Dendritic cell treated with granulocyte-macrophage colony-stimulating factor and Interleukin-4, amounts not matched to agents 40 ng/mL and 50 ng/mL, for 4 days (primary cell): Measurements from ENCODE around the gene TTC7B.

Experiments
- H3K27ac Mint-ChIP-seq: one replicate; pipeline ENCODE4 v1.8.0; 2022; ENCODE audit warnings: mild to moderate bottlenecking, mixed read lengths
- H3K27me3 Mint-ChIP-seq: one replicate; pipeline ENCODE4 v1.8.0; 2022; ENCODE audit warnings: mild to moderate bottlenecking, mixed read lengths
- H3K36me3 Mint-ChIP-seq: one replicate; pipeline ENCODE4 v1.8.0; 2022; ENCODE audit warnings: low read depth, mixed read lengths
- H3K4me1 Mint-ChIP-seq: one replicate; pipeline ENCODE4 v1.8.0; 2022; ENCODE audit warnings: low read depth, mixed read lengths
- H3K4me3 Mint-ChIP-seq: one replicate; pipeline ENCODE4 v1.8.0; 2022; ENCODE audit warnings: mild to moderate bottlenecking, moderate library complexity, mixed read lengths
- H3K9me3 Mint-ChIP-seq: one replicate; pipeline ENCODE4 v1.8.0; 2022; ENCODE audit warnings: mixed read lengths
- intact Hi-C: fragments of 100-400 bp; cut with micrococcal nuclease; formaldehyde crosslinking; loops from one replicate; pipeline ENCODE4 v1.15.0; 2022

Gene TTC7B

DNA sequence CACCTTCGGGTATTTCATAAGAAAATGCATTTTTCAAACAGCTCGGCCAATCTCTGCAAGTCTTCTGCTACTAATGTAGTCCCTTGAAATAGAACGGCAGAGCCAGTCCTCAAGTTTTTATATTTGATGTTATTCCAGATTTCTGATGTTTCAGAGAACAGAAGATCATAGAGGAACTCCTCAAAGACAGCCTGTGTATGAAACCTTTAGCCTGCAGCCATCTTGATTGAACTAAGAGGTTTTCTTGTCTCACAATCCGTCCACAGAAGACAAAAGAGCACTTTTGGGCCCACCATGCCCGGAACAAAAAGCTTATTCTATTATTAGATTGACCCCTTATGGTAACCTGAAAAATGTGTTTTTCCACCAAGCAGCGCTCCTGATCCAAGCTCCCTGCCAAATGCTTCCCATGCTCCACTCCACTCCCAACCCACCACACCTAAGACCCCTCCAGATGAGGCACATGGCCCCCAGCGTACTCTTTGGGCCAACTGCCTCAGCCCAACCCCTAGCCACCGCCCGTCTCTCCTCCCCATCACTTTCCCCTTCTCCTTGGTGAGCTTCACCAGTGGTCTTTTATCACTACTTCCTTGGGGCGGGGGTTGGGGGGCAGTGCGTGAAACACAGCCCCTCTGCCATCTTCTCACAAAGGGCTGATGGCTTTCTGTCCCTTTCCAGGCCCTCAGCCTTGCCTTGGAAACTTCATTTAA, 243.6 kb downstream of the TTC7B start:
- Mint-ChIP-seq H3K36me3 (peaks cover 21% of the 10 kb centered on the region), H3K4me3 (no peak overlapping the region), H3K27ac (no peak overlapping the region), H3K4me1 (peaks cover 5% of the 10 kb centered on the region), H3K9me3 (no peaks in the 10 kb centered on the region), H3K27me3 (no peaks in the 10 kb centered on the region)
- intact Hi-C loops = no loop called here

DNA sequence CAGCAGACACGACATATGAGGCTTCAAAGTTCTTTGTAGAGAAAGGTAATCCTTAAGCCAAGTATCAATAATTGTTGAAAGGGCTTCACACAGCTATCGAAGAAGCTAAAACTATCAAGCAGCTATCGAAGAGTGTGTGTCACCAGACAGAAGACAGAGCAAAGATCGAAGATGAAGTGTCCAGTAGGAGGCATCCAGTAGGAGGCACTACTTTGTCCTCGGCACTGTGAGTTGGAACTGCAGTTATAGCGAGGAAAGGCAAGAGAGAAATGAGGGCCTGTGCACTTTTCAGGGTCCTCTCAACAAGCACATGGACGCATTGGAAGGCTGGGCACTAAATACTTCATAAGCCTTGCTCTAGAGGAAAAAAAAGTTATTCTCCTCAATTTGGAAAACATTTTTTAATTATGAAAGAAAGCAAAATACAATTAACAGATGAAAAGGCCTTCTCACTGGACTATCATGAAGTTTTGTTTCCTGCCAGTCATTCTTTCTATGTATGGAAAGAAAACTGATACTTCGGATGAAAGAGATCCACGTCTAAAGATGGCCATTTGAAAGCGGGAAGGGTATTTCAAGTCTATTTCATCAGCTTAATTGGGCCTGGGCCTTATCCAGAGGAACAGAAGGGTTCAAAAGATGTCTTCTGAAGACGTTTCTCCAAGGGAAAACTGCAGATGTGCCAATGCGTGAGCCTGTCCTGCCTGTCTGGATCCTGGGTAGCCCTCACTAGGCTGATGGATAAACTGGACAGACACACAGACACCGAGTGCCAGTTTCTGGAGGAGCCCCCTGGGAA, 244.9 kb downstream of the TTC7B start:
- Mint-ChIP-seq H3K27me3 (no peaks in the 10 kb centered on the region), H3K4me3 (no peak overlapping the region), H3K27ac (no peak overlapping the region), H3K9me3 (no peaks in the 10 kb centered on the region), H3K36me3 (peaks cover 29% of the 10 kb centered on the region), H3K4me1 (peaks cover 5% of the 10 kb centered on the region)
- intact Hi-C loops = no loop called here

DNA sequence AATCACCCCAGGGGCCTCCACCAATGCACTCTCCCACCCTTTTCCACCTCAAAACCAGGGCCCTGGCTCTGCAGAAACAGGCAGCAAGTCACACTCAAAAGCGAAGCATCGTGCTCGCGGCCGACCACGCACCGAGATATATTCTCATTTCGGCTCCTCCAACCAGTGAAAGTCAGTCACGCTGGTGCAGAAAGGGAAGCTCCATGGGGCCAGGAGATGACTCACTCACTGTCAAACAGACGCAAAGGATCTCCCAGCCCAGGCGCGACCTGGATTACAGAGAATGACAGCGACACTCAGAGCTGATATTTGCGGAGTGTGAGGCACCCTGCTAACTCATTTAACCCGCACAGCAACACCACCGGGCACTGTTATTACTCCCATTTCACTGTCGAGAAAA, 245.8 kb downstream of the TTC7B start:
- Mint-ChIP-seq H3K36me3 (peaks cover 30% of the 10 kb centered on the region), H3K27me3 (no peaks in the 10 kb centered on the region), H3K27ac (no peak overlapping the region), H3K4me3 (no peak overlapping the region), H3K9me3 (no peaks in the 10 kb centered on the region), H3K4me1 (peaks cover 5% of the 10 kb centered on the region)
- intact Hi-C loops = no loop called here

DNA sequence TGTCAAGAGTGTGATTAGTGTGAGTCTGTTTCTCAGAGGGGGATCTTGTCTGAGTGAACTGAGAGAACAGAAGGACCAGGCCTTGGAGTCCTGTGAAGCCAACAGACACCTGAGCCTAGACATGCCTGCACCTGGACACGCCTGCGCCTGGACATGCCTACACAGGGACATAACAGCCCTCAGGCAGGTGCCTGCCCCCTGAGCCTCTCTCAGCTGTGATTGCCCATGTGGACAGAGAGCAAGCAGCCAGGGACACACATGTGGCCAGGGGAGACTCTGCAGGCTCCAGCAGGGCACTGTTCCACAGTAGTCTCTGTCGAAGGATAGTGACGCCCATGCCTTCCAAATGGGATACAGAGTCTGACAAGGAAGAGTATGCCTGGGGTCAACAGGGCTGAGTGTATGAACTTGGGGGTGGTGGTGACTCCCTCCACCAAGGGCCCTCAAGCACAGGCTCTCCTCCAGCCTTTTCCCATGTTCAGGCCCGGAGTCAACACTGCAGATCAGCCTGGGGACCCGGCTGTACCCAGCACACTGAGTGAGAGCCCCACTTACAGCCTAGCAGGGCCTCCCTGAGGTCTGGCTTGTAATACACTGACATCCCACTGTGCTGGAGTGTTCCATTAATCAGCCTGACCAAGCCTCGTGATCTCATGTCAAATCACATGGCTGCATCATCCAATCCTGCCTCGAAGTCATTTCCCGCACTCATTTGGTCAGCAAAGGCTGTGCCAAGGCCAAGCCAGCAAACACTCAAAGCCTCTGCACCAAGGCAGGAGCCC, 246.4 kb downstream of the TTC7B start:
- H3K27me3 Mint-ChIP-seq = no peaks in the 10 kb centered on the region
- peaks cover 5% of the 10 kb centered on the region for H3K4me1 Mint-ChIP-seq
- H3K36me3 Mint-ChIP-seq = peaks cover 30% of the 10 kb centered on the region
- no peak overlapping the region for H3K27ac Mint-ChIP-seq
- H3K4me3 Mint-ChIP-seq = no peak overlapping the region
- no peaks in the 10 kb centered on the region for H3K9me3 Mint-ChIP-seq
- intact Hi-C loops = no loop called here

DNA sequence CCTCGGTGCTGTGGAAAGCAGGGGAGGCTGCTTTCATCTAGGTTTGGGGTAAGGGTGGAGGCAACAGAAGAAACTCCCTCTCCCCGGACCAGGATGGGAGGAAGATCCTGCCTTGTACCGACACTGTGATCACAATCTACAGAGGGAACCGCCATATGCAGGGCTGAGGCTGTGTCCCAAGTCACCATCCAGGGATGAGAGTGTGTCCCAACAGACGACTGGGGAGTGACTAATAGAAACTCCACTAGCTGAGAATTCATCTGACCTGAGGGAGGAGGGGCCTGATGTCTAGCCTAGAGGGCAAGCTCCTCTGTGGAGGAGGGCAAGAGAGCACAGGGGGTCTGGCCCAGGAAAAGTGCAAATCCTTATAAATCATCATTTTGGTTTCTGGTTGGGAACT, 247.0 kb downstream of the TTC7B start:
- intact Hi-C loops = no loop called here
- Mint-ChIP-seq H3K27me3 (no peaks in the 10 kb centered on the region), H3K9me3 (no peaks in the 10 kb centered on the region), H3K4me3 (no peak overlapping the region), H3K4me1 (peaks cover 5% of the 10 kb centered on the region), H3K27ac (no peak overlapping the region), H3K36me3 (peaks cover 30% of the 10 kb centered on the region)

DNA sequence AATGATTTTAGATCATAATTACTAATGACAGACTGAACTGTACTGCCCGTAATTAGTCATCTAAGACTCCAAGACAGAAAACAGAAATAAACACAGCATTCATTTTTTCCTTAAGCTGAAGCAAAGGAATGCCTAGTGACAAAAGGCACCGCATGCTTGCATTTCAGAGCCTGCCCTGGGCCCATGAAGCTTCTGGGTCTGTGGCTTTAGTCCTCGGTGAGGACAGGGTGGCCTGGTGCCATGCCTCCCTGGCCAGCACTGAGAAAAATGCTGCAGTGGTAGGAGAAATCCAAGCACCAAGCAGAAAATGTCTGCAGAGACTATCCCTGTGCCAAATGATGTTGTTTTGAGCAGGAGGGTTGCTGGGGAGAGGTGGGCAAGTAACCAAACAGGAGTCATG, 247.8 kb downstream of the TTC7B start:
- no peaks in the 10 kb centered on the region for H3K9me3 Mint-ChIP-seq
- H3K27ac Mint-ChIP-seq = no peak overlapping the region
- H3K4me3 Mint-ChIP-seq = no peak overlapping the region
- H3K4me1 Mint-ChIP-seq = peaks cover 5% of the 10 kb centered on the region
- peaks cover 30% of the 10 kb centered on the region for H3K36me3 Mint-ChIP-seq
- intact Hi-C loops = no loop called here
- H3K27me3 Mint-ChIP-seq = no peaks in the 10 kb centered on the region

DNA sequence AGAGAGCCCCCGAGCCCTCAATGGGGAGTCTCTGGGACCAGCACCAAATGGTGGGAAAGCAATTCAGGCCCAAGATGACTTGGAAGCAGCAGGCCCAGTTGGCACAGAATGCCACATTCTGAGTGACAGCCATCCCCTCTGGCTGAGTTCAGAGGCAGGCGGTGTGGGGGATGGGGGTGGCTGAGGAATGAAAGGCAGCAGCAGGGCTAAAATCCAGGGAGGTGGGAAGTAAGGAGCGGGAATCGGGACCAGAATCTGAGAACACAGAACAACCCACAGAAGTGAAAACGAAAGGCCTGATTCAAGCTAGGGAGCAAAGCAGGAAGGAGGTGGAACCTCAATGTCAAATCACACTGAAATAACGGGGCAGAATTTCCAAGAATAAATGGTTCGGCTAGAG, 248.2 kb downstream of the TTC7B start:
- intact Hi-C loops = no loop called here
- Mint-ChIP-seq H3K9me3 (no peaks in the 10 kb centered on the region), H3K27ac (no peak overlapping the region), H3K36me3 (peaks cover 28% of the 10 kb centered on the region), H3K27me3 (no peaks in the 10 kb centered on the region), H3K4me1 (peaks cover 5% of the 10 kb centered on the region), H3K4me3 (no peak overlapping the region)

DNA sequence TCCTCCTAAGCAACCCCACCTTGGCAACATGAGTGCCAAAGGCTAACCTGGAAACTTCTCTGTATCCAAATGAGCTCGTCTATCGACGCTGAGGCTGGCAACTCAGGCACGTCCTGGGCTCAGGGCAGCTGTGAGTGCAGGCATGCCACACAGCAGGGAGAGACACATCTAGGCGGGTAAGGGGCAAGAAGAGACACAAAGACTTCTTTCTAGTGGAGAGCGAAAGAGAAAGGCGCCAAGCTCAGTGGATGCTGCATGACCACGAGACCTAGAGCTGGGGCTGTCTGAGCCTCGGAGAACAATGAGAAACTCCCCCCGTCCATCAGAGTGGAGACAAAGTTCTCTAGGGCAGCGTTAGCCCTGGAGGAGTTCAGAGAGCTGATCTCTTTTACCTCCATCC, 249.0 kb downstream of the TTC7B start:
- Mint-ChIP-seq H3K4me1 (peaks cover 5% of the 10 kb centered on the region), H3K27me3 (no peaks in the 10 kb centered on the region), H3K27ac (no peak overlapping the region), H3K36me3 (peaks cover 24% of the 10 kb centered on the region), H3K4me3 (no peak overlapping the region), H3K9me3 (no peaks in the 10 kb centered on the region)
- intact Hi-C loops = no loop called here

DNA sequence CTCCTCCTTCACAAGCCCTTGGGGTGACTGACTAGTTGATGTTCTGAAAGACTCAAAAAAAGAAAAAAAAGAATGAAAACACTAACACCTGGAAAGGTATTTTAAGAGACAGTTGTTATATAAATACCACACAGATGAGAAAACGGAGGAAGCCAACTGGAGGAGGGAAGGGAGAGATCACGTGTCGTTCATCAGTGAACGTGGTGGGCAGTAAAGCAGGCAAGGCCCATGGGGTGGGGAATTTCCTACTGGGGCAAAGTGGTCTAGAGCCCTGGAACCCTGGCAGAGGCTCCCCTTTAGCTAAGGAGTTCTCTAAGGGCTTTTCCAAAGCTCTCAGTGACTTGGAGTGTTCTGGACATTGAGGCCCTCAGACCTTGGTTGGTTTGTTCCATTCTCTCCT, 249.7 kb downstream of the TTC7B start:
- H3K4me1 Mint-ChIP-seq = peaks cover 5% of the 10 kb centered on the region
- no peaks in the 10 kb centered on the region for H3K9me3 Mint-ChIP-seq
- H3K27ac Mint-ChIP-seq = no peak overlapping the region
- intact Hi-C loops = no loop called here
- H3K4me3 Mint-ChIP-seq = no peak overlapping the region
- no peaks in the 10 kb centered on the region for H3K27me3 Mint-ChIP-seq
- H3K36me3 Mint-ChIP-seq = peaks cover 24% of the 10 kb centered on the region

DNA sequence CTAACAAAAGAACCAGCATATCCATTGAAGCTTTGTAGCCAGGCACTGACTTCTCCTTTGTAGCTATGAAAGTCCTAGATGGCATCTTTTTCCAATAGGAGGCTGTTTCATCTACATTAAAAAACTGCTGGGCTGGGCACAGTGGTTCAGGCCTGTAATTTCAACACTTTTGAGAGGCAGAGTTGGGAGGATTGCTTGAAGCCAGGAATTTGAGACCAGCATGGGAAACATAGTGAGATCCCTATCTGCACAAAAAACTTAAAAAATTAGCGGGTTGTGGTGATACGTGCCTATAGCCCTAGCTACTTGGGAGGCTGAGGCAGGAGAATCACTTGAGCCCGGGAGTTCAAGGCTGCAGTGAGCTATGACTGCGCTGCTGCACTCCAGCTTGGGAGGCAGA, 251.7 kb downstream of the TTC7B start:
- Mint-ChIP-seq H3K4me1 (peaks cover 19% of the 10 kb centered on the region), H3K9me3 (no peaks in the 10 kb centered on the region), H3K27ac (no peak overlapping the region), H3K4me3 (no peak overlapping the region), H3K36me3 (peaks cover 11% of the 10 kb centered on the region), H3K27me3 (no peaks in the 10 kb centered on the region)
- intact Hi-C loops = no loop called here

DNA sequence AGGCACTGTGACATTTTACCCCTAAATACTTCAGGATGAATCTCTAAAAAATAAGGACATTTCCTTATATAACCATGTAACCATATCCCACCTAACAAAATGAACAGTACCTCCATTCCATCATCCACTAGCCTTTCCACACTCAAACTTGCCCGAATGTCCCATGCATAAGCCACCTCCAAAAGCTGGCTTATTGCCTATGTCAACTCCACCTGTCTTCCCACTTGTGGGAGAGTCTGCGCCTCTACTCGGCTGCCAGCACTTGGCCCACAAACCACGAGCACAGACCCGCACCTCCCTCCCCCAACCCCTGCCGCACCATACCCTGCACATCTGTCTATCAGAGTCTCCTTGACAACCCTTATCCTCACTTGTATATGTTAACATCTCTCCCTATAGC, 253.6 kb downstream of the TTC7B start:
- Mint-ChIP-seq H3K4me1 (peaks cover 14% of the 10 kb centered on the region), H3K27me3 (no peaks in the 10 kb centered on the region), H3K9me3 (no peaks in the 10 kb centered on the region), H3K4me3 (no peak overlapping the region), H3K27ac (no peak overlapping the region), H3K36me3 (peaks cover 11% of the 10 kb centered on the region)
- intact Hi-C loops = no loop called here

DNA sequence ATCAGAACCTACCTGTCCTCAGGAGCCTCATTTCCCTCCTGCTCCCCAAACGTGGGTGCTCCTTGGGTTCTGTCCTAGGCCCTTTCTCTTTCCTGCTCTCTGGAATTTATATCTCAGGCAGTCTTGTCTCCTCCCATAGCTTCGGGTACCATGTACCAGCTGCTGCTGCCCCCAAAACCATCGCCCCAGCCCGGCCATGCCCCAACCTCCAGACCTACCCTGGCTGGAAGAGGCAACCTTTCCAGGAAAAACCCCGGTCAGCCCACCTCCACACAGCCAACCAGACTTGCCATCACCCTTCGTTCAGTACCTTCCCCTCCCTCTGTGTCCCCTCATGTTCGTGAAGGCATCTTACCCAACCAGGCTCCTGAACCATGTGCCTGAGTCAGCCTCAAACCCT, 254.3 kb downstream of the TTC7B start:
- Mint-ChIP-seq H3K27me3 (no peaks in the 10 kb centered on the region), H3K27ac (no peak overlapping the region), H3K4me3 (no peak overlapping the region), H3K9me3 (no peaks in the 10 kb centered on the region), H3K36me3 (peaks cover 7% of the 10 kb centered on the region), H3K4me1 (peaks cover 14% of the 10 kb centered on the region)
- intact Hi-C loops = no loop called here

DNA sequence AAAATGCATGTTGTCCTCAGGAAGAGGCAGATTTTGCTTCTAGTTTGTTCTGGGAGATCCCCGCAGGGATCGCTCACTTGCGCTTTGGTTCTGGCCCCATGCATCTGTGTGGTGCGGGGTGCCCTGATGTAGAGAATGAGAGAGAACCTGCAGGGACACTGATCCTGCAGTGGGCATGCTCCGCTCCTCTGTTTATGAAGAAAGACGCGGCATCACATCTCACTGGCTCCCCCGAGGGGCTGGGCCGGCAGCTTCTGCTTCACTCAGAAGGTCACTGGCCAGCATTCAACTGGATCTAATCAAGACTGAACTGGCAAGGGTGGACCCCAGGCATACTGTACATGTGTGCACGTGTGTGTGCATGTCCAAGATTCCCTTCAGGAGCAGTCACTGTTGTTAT, 255.2 kb downstream of the TTC7B start:
- peaks cover under 1% of the 10 kb centered on the region for H3K27me3 Mint-ChIP-seq
- no peaks in the 10 kb centered on the region for H3K36me3 Mint-ChIP-seq
- intact Hi-C loops = no loop called here
- H3K9me3 Mint-ChIP-seq = no peaks in the 10 kb centered on the region
- H3K27ac Mint-ChIP-seq = no peak overlapping the region
- no peak overlapping the region for H3K4me3 Mint-ChIP-seq
- H3K4me1 Mint-ChIP-seq = peaks cover 16% of the 10 kb centered on the region

DNA sequence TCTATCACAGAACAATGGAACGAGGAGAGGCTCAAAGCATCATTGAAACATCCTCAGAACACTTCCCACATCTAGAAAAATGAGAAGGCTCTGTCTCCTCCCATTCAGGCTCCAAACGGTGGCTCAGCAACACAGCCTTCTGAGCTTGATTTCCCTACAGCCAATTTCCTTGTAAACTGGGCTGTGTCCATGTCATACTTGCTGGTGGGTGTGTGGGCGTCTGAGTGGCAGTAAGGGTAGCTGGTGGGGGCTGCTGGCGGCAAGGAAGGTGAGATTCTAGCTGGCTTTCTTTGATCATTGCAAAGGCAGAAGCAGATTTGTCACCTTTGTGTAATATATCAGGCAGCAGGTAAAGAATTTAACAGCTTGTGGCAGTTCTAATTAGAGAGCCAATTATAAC, 255.7 kb downstream of the TTC7B start:
- Mint-ChIP-seq H3K4me1 (peaks cover 20% of the 10 kb centered on the region), H3K4me3 (no peak overlapping the region), H3K9me3 (no peaks in the 10 kb centered on the region), H3K27ac (no peak overlapping the region), H3K27me3 (peaks cover 4% of the 10 kb centered on the region), H3K36me3 (no peaks in the 10 kb centered on the region)
- intact Hi-C loops = no loop called here
